GM21360 (cell line): ENCODE data around the gene ZGLP1.
"Not testable (repeated sequence)": the region's sequence is repeated elsewhere in the genome, so short reads cannot be mapped to it uniquely, and the experiment has no call there.

ENCODE experiments used
- ATAC-seq: cut with Tn5 transposase; IDR thresholded peaks from one replicate; pipeline ENCODE4 v1.9.1; 2021; ENCODE audit warnings: mild to moderate bottlenecking, moderate library complexity; ENCODE audit not compliant: unreplicated experiment

ZGLP1 gene

GRCh38 chr19:10282043-10282442 lies 27.6 kb downstream of the ZGLP1 start:
- not testable (repeated sequence) for ATAC-seq

DNA sequence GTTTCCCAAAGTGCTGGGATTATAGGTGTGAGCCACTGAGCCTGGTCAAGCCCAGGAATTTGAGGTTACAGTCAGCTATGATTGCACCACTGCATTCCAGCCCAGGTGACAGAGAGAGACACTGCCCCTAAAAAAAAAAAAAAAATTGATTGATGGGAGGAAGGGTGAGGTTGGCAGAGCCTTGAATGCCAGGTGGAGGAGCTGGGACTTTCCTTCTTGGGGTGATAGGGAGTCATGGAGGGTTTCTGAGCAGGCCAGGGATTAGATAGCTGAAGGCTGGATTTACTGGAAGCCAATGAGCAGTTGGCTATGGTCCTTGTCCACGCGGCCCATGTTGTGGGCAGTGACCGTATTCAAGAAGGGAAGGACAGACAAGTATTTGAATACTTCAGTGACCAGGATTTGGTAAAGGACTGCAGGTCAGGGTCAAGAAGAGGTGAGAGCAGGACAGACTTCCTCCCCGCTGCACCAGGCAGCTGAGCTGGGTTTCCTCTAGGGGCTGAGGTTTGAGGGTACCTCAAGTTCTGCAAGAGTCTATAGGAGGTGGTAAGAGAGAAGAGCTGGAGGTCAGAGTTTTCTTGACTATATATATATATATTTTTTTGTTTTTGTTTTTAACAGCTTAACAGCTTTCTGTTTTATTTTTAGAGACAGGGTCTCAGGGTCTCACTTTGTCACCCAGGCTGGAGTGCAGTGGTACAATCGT lies 29.7 kb downstream of the ZGLP1 start:
- ATAC-seq = no peak

DNA sequence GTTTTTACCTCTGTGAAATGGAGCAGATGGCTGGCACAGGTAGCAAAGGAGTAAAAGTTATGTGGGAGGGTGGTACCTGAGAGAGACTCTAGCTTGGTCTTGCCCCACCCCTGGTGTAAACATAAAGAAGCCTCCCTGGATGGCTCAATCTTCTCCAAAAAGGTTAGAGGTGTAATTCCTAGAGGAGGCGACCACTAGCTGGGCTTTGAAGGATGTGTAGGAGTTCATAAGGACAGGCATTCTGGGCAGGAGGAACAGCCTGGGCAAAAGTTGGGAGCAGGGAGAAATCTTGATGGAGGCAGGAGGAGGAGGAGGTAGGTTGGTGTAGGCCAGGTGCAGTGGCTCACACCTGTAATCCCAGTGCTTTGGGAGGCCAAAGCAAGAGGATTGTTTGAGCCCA lies 30.7 kb downstream of the ZGLP1 start:
- no peak for ATAC-seq

GRCh38 chr19:10277795-10278589 lies 31.6 kb downstream of the ZGLP1 start:
- no peak for ATAC-seq

- ATAC-seq = no peak
Observed at GRCh38 chr19:10274589-10274988, 35.0 kb downstream of the ZGLP1 start.

- ATAC-seq = peak; percentile 28
Observed at GRCh38 chr19:10271543-10272086, 38.0 kb downstream of the ZGLP1 start.

DNA sequence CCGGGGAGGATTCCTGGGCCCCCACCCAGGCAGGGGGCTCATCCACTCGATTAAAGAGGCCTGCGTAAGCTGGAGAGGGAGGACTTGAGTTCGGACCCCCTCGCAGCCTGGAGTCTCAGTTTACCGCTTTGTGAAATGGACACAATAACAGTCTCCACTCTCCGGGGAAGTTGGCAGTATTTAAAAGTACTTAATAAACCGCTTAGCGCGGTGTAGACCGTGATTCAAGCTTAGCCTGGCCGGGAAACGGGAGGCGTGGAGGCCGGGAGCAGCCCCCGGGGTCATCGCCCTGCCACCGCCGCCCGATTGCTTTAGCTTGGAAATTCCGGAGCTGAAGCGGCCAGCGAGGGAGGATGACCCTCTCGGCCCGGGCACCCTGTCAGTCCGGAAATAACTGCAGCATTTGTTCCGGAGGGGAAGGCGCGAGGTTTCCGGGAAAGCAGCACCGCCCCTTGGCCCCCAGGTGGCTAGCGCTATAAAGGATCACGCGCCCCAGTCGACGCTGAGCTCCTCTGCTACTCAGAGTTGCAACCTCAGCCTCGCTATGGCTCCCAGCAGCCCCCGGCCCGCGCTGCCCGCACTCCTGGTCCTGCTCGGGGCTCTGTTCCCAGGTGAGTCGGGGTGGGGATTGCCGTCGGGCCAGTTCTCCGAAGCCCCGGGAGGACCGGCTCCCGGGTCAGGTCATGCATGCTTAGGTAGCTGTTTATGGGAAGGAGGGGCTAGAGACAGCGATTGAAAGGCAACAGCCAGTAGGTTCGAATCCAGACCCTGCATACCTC lies 38.8 kb downstream of the ZGLP1 start, which contains the start of gene ICAM1:
TSS of gene ICAM1 (plus strand) at position 505 of the 779 bp plus-strand sequence. CDS start at position 545, 40 bp downstream.
- no peak for ATAC-seq

GRCh38 chr19:10270180-10270615 lies 39.4 kb downstream of the ZGLP1 start:
- ATAC-seq = no peak

- no peak for ATAC-seq
Observed at GRCh38 chr19:10269333-10270179, 40.1 kb downstream of the ZGLP1 start.

DNA sequence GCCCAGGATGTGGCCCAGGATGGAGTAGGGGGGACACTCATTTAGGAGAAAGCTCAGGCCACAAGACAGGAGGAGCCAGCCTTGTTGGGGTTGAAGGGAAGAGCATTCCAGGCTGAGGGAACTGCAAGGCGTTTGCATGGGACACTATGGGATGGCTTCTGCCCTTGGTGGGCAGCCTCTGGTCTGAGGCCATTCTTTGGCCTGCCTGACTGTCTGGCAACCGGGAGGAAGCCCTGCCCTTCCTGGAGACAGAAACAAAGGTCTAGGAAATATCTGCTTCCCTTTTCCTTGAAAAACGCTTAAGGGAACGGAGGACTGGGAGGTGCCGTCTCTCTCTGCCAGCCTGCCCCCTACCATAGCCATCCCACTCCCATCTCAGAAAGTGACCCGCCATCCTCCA lies 41.5 kb downstream of the ZGLP1 start:
- ATAC-seq = no peak

DNA sequence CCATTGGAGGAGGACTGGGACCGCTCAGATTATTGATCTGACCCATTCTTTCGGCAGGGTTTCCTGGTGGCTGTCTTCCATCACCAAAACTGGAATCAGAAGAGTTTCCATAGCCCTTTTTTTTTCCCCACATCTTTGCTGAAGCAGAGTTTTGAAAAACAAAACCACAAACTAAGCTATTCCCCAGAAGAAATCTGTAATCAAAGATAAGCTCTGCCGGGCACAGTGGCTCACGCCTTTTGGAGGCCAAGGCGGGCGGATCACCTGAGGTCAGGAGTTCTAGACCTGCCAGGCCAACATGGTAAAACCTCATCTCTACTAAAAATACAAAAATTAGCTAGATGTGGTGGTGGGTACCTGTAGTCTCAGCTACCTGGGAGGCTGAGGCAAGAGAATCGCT lies 42.9 kb downstream of the ZGLP1 start:
- no peak for ATAC-seq

GRCh38 chr19:10262771-10263170 lies 46.8 kb downstream of the ZGLP1 start:
- ATAC-seq = no peak

DNA sequence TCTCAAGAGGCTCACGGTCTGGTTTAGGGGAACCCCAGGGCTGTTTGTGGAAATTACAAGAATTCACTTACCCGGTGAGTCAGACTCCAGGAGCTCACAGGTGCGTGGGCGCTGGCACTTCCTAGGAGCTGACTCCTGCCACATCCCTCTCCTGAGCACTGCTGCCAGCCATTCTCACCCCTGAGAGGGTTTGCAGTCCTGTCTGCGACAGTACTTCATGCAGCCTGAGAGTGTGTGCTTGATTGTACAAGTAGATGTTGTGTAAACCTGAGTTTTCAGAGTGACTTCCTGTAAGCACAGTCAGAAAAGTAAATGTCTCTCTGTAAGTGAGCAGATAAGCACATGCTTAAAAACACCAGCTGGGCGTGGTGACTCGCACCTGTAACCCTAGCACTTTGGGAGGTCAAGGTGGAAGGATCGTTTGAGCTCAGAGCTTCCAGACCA lies 49.5 kb downstream of the ZGLP1 start:
- no peak for ATAC-seq

- no peak for ATAC-seq
Observed at GRCh38 chr19:10259162-10259905, 50.3 kb downstream of the ZGLP1 start.

GRCh38 chr19:10258080-10258710 lies 51.4 kb downstream of the ZGLP1 start:
- no peak for ATAC-seq

DNA sequence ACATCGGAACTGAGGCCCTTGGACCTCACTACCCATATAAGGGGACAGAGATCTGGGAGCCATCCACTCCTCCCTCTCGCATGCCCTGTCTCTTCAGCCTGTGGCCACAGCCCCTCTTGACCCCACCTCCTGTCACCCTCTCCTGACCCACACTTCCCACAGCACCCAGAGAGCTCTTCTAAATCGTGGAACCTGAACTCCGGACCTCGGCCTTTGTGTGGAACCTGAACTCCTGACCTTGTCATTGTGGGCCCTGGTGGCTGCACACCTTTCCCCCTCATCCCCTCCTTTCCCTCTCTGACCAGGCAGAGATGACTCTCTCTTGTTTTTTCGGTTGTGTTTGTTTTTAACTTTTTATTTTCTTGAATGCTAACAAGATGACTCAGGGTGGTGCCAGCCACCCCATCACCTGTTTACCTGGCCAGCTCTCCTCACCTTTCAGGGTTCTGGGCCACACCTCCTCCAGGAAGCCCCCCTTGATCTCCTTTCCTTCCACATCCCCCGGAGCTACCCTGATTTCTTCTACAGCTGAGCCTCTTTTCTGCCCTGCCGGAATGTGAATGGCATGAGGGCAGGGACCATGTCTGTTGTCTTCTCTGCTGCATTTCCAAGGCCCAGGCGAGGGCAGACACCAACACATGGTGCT lies 52.5 kb downstream of the ZGLP1 start:
- no peak for ATAC-seq

DNA sequence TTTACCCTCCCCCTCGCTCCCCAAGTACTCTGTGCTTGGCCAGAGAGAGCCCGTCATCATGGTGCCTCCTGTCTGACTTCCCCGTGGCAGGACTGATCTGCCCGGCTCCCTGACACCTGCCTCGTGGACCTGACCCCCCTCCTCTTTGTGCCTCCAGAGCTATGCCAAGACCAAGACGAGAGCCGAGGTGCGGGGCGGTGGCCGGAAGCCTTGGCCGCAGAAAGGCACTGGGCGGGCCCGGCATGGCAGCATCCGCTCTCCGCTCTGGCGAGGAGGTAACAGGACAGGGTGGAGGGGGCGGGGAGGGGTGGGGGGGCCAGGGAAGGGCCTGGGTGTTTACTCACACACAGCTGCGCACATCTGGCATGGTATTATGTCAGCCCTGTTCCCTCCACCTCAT lies 53.1 kb downstream of the ZGLP1 start:
- no peak for ATAC-seq

GRCh38 chr19:10255358-10255757 lies 54.3 kb downstream of the ZGLP1 start:
- no peak for ATAC-seq
